ENCODE data around the gene CCDC148. TPM values are rescaled to one million over a fixed set of nuclear protein-coding genes. Genes with fewer than 3 reads are reported as not detected.

Gene CCDC148
- total and polyA plus RNA-seq, 2 donors (not counting 1 experiment from before 2014, with no cell fraction given) = not detected

- H2AFZ ChIP-seq (ENCODE audit: insufficient read depth, low read depth, low read length, poor library complexity, severe bottlenecking) = no peak overlapping the region
- H3K36me3 ChIP-seq (replicated peaks in 1 of 2; ENCODE audit: control extremely low read depth in 1 of 2, control insufficient read depth in 1 of 2, extremely low read depth in 1 of 2, insufficient read depth in 2 of 2, low read length in 1 of 2) = no peaks in the 10 kb centered on the region
- Mint-ChIP-seq H3K4me1 (no peaks in the 10 kb centered on the region), H3K27me3 (peaks cover 6% of the 10 kb centered on the region), H3K9me3 (ENCODE audit: insufficient read depth) (no peaks in the 10 kb centered on the region), H3K27ac (no peak overlapping the region), H3K4me3 (no peak overlapping the region)
- ATAC-seq (ENCODE audit: low read depth) = no peak
- no peak overlapping the region for H3K27ac ChIP-seq (ENCODE audit: low read length in 2 of 2)
- DNase-seq = no peak
- no peak overlapping the region for H3K4me2 ChIP-seq (replicated peaks; ENCODE audit: low read depth, low read length, poor library complexity, severe bottlenecking)
- H3K4me3 ChIP-seq (ENCODE audit: control extremely low read depth in 1 of 5, extremely low read depth in 1 of 5, insufficient read depth in 1 of 5, low read depth in 2 of 5, low read length in 4 of 5) = no peak overlapping the region
- no peaks in the 10 kb centered on the region for H3K4me1 ChIP-seq (ENCODE audit: control insufficient read depth in 2 of 2, insufficient read depth in 2 of 2, low read length in 2 of 2)
- no peaks in the 10 kb centered on the region for H4K20me1 ChIP-seq (ENCODE audit: control insufficient read depth, insufficient read depth, low read length, poor library complexity, severe bottlenecking)
- intact Hi-C loops (cut with micrococcal nuclease) = no loop called here
- no peaks in the 10 kb centered on the region for H3K27me3 ChIP-seq (replicated peaks in 1 of 4; ENCODE audit: control extremely low read depth in 1 of 4, control insufficient read depth in 3 of 4, insufficient read depth in 4 of 4, low read length in 3 of 4)
- WGBS (ENCODE audit: insufficient coverage) = 80% methylated on average over 1 of the region's 1 CpG
- POLR2A ChIA-PET = no interaction called here
- H3K9ac ChIP-seq (ENCODE audit: low read length) = no peak overlapping the region
- TF ChIP-seq CTCF (IDR thresholded peaks at IDR 0.05) = no peak
- no peak for TF ChIP-seq EZH2 (IDR thresholded peaks at IDR 0.05; ENCODE audit: borderline replicate concordance, insufficient read depth, low read depth, low read length, poor library complexity, severe bottlenecking)
- H3K79me2 ChIP-seq (ENCODE audit: control insufficient read depth, insufficient read depth, low read length) = no peaks in the 10 kb centered on the region
- CTCF ChIA-PET = no interaction called here
- H3K9me3 ChIP-seq (ENCODE audit: control extremely low read depth in 1 of 3, control insufficient read depth in 2 of 3, insufficient read depth in 1 of 3, low read length in 2 of 3) = no peaks in the 10 kb centered on the region
Measured at GRCh38 chr2:158131483-158131912, 325.1 kb downstream of the CCDC148 start.

GRCh38 chr2:158130832-158131473 is 325.6 kb downstream of the CCDC148 start:
- ATAC-seq (ENCODE audit: low read depth) (no peak), DNase-seq (no peak)
- POLR2A ChIA-PET = no interaction called here
- Histone ChIP-seq H3K27me3 (replicated peaks in 1 of 4; ENCODE audit: control extremely low read depth in 1 of 4, control insufficient read depth in 3 of 4, insufficient read depth in 4 of 4, low read length in 3 of 4) (no peaks in the 10 kb centered on the region), H3K4me1 (ENCODE audit: control insufficient read depth in 2 of 2, insufficient read depth in 2 of 2, low read length in 2 of 2) (no peaks in the 10 kb centered on the region), H3K9ac (ENCODE audit: low read length) (no peak overlapping the region), H3K36me3 (replicated peaks in 1 of 2; ENCODE audit: control extremely low read depth in 1 of 2, control insufficient read depth in 1 of 2, extremely low read depth in 1 of 2, insufficient read depth in 2 of 2, low read length in 1 of 2) (no peaks in the 10 kb centered on the region), H3K79me2 (ENCODE audit: control insufficient read depth, insufficient read depth, low read length) (no peaks in the 10 kb centered on the region), H3K9me3 (ENCODE audit: control extremely low read depth in 1 of 3, control insufficient read depth in 2 of 3, insufficient read depth in 1 of 3, low read length in 2 of 3) (no peaks in the 10 kb centered on the region), H3K4me3 (ENCODE audit: control extremely low read depth in 1 of 5, extremely low read depth in 1 of 5, insufficient read depth in 1 of 5, low read depth in 2 of 5, low read length in 4 of 5) (no peak overlapping the region), H2AFZ (ENCODE audit: insufficient read depth, low read depth, low read length, poor library complexity, severe bottlenecking) (no peak overlapping the region), H3K27ac (ENCODE audit: low read length in 2 of 2) (no peak overlapping the region), H3K4me2 (replicated peaks; ENCODE audit: low read depth, low read length, poor library complexity, severe bottlenecking) (no peak overlapping the region), H4K20me1 (ENCODE audit: control insufficient read depth, insufficient read depth, low read length, poor library complexity, severe bottlenecking) (no peaks in the 10 kb centered on the region)
- Mint-ChIP-seq H3K4me1 (no peaks in the 10 kb centered on the region), H3K4me3 (no peak overlapping the region), H3K27me3 (peaks cover 6% of the 10 kb centered on the region), H3K27ac (no peak overlapping the region), H3K9me3 (ENCODE audit: insufficient read depth) (no peaks in the 10 kb centered on the region)
- CTCF ChIA-PET = no interaction called here
- intact Hi-C loops (cut with micrococcal nuclease) = no loop called here
- WGBS (ENCODE audit: insufficient coverage) = 100% methylated on average over 1 of the region's 2 CpGs
- no peak for TF ChIP-seq CTCF (IDR thresholded peaks at IDR 0.05)
